SU-DHL-6 (cell line): ENCODE results near the gene RIPPLY2.

ENCODE experiments used
- CTCF ChIP-seq: fragments of 200-600 bp; sonication (generic); IDR thresholded peaks from one replicate; pipeline ENCODE4 v1.5.1; 2017; ENCODE audit warnings: antibody characterized with exemption, mild to moderate bottlenecking, low read length, moderate library complexity; ENCODE audit not compliant: insufficient read depth, poor library complexity, severe bottlenecking
- EZH2phosphoT487 ChIP-seq: fragments of 200-600 bp; sonication (generic), shearing (Covaris generic); conservative IDR thresholded peaks from 2 replicates; pipeline ENCODE4 v1.6.1; 2018; ENCODE audit warnings: mild to moderate bottlenecking, antibody characterized with exemption, low read length, moderate library complexity, mixed read lengths

GRCh38 chr6:83849610-83850009 is 3.5 kb upstream of the RIPPLY2 start:
- no peak for TF ChIP-seq CTCF
- no peak for TF ChIP-seq EZH2phosphoT487
